HFF-Myc (cell line): ENCODE results near the gene GTF2H1.
"Not testable (repeated sequence)": the region's sequence is repeated elsewhere in the genome, so short reads cannot be mapped to it uniquely, and the experiment has no call there.

Experiments used
- DNase-seq: peaks from one replicate; pipeline ENCODE4 v3.0.0-alpha.2; 2011; ENCODE audit warnings: low read depth; ENCODE audit errors: extremely low read depth
- H3K4me3 ChIP-seq: replicated peaks from 2 replicates; pipeline ENCODE4 v1.5.1; 2011; ENCODE audit warnings: low read depth, mild to moderate bottlenecking, control low read depth, low read length
- CTCF ChIP-seq: IDR thresholded peaks from 2 replicates; pipeline ENCODE4 v1.5.1; 2012; ENCODE audit warnings: mild to moderate bottlenecking, low read depth, low read length, control low read depth; ENCODE audit errors: missing control alignments

Gene GTF2H1

GRCh38 chr11:18395735-18396504 lies 73.6 kb downstream of the GTF2H1 start:
- DNase-seq, result peak; percentile 99
- H3K4me3 ChIP-seq, result peak overlapping the region; percentile 90
- no peak for TF ChIP-seq CTCF

- TF ChIP-seq CTCF, result no peak
- H3K4me3 ChIP-seq, result peak overlapping the region; percentile 90; the same call in 1 of the 2 replicates
- DNase-seq, result no peak
Observed at GRCh38 chr11:18397921-18398320, 75.6 kb downstream of the GTF2H1 start.

GRCh38 chr11:18401077-18401476 lies 78.7 kb downstream of the GTF2H1 start:
- DNase-seq, H3K4me3 ChIP-seq: not testable (repeated sequence)

- DNase-seq, result no peak
- TF ChIP-seq CTCF, result no peak
- H3K4me3 ChIP-seq, result no peak overlapping the region
Observed at GRCh38 chr11:18404062-18404461, 81.7 kb downstream of the GTF2H1 start.

GRCh38 chr11:18407400-18407799 lies 85.0 kb downstream of the GTF2H1 start:
- not testable (repeated sequence) for DNase-seq, H3K4me3 ChIP-seq

- DNase-seq, result no peak
- TF ChIP-seq CTCF, result no peak
- H3K4me3 ChIP-seq, result no peak overlapping the region
Observed at GRCh38 chr11:18408558-18409291, 86.4 kb downstream of the GTF2H1 start.

GRCh38 chr11:18416459-18416858 lies 94.1 kb downstream of the GTF2H1 start:
- no peak for TF ChIP-seq CTCF
- no peak for DNase-seq
- no peak overlapping the region for H3K4me3 ChIP-seq
